ENCODE results near the gene WDR59. TPM values are rescaled to one million over a fixed set of nuclear protein-coding genes. Genes with fewer than 3 reads are reported as not detected.
"Not testable (repeated sequence)": the region's sequence is repeated elsewhere in the genome, so short reads cannot be mapped to it uniquely, and the experiment has no call there.

The WDR59 gene
- total RNA-seq, 1 experiment from 2014 or later = 6.5 TPM

- no peak for DNase-seq (ENCODE audit: low spot score)
Measured at GRCh38 chr16:74850027-74850426, 134.9 kb downstream of the WDR59 start.

- DNase-seq (ENCODE audit: low spot score) = no peak
Measured at GRCh38 chr16:74847202-74847601, 137.7 kb downstream of the WDR59 start.

- DNase-seq (ENCODE audit: low spot score) = no peak
Measured at GRCh38 chr16:74846714-74847113, 138.2 kb downstream of the WDR59 start.

- DNase-seq (ENCODE audit: low spot score) = no peak
Measured at GRCh38 chr16:74844041-74844980, 140.6 kb downstream of the WDR59 start.

- not testable (repeated sequence) for DNase-seq (ENCODE audit: low spot score)
Measured at GRCh38 chr16:74843381-74844035, 141.4 kb downstream of the WDR59 start.

GRCh38 chr16:74842413-74842812, 142.5 kb downstream of the WDR59 start:
- DNase-seq (ENCODE audit: low spot score) = no peak

GRCh38 chr16:74841904-74842303, 143.0 kb downstream of the WDR59 start:
- DNase-seq (ENCODE audit: low spot score) = no peak

- no peak for DNase-seq (ENCODE audit: low spot score)
Measured at GRCh38 chr16:74841469-74841868, 143.5 kb downstream of the WDR59 start.

- no peak for DNase-seq (ENCODE audit: low spot score)
Measured at GRCh38 chr16:74837056-74837455, 147.9 kb downstream of the WDR59 start.

GRCh38 chr16:74836111-74836671, 148.7 kb downstream of the WDR59 start:
- DNase-seq (ENCODE audit: low spot score) = no peak

GRCh38 chr16:74832228-74832627, 152.7 kb downstream of the WDR59 start:
- no peak for DNase-seq (ENCODE audit: low spot score)

GRCh38 chr16:74831467-74831866, 153.5 kb downstream of the WDR59 start:
- DNase-seq (ENCODE audit: low spot score) = no peak

GRCh38 chr16:74830648-74831047, 154.3 kb downstream of the WDR59 start:
- DNase-seq (ENCODE audit: low spot score) = no peak

- no peak for DNase-seq (ENCODE audit: low spot score)
Measured at GRCh38 chr16:74829637-74830036, 155.3 kb downstream of the WDR59 start.

GRCh38 chr16:74825941-74826340, 159.0 kb downstream of the WDR59 start:
- no peak for DNase-seq (ENCODE audit: low spot score)

- DNase-seq (ENCODE audit: low spot score) = no peak
Measured at GRCh38 chr16:74825016-74825415, 159.9 kb downstream of the WDR59 start.

Other genes with a start within 250 kb of the WDR59 start
- gene FA2H, start 210.3 kb downstream of the WDR59 start, total RNA-seq (2014; rRNA removed; shearing (Covaris generic)) = not detected in 2 replicates
- gene ZNRF1, start 13.9 kb upstream of the WDR59 start, total RNA-seq (2014; rRNA removed; shearing (Covaris generic)) = 3.8 and 5.1 TPM in 2 replicates
- gene LDHD, start 131.7 kb upstream of the WDR59 start, total RNA-seq (2014; rRNA removed; shearing (Covaris generic)) = 0.10 and 2.4 TPM in 2 replicates
- gene ZFP1, start 163.4 kb upstream of the WDR59 start, total RNA-seq (2014; rRNA removed; shearing (Covaris generic)) = 8.4 and 10.0 TPM in 2 replicates
- gene CTRB2, start 222.0 kb upstream of the WDR59 start, total RNA-seq (2014; rRNA removed; shearing (Covaris generic)) = not detected in 2 replicates
- not detected in 2 replicates for gene CTRB1, start 233.9 kb upstream of the WDR59 start, total RNA-seq (2014; rRNA removed; shearing (Covaris generic))